ENCODE data around the gene TEX19. TPM values are rescaled to one million over a fixed set of nuclear protein-coding genes. Genes with fewer than 3 reads are reported as not detected.
"Not testable (repeated sequence)": the region's sequence is repeated elsewhere in the genome, so short reads cannot be mapped to it uniquely, and the experiment has no call there.

Gene TEX19
- total RNA-seq, 2 donors from 2014 or later, result 10.6 TPM; not detected in 1

- TF ChIP-seq CTCF (IDR thresholded peaks at IDR 0.05), result no peak
- TF ChIP-seq POLR2A (IDR thresholded peaks at IDR 0.05), result no peak
- no peak for TF ChIP-seq POLR2AphosphoS5 (IDR thresholded peaks at IDR 0.05)
- no peak overlapping the region for H3K4me3 ChIP-seq
- H3K4me1 ChIP-seq (replicated peaks), result no peaks in the 10 kb centered on the region
- no peak overlapping the region for H3K27ac ChIP-seq
- WGBS, result 77% methylated on average over 29 of the region's 31 CpGs
- H3K27me3 ChIP-seq (replicated peaks; ENCODE audit: insufficient read depth), result peaks cover 30% of the 10 kb centered on the region
- intact Hi-C loops (cut with DNase I), result no loop called here
- DNase-seq (ENCODE audit: low spot score), result no peak
- H3K9me3 ChIP-seq, result no peaks in the 10 kb centered on the region
- no peaks in the 10 kb centered on the region for H3K36me3 ChIP-seq
These were observed 19.1 kb downstream of the TEX19 start for GRCh38 chr17:82377924-82378740.

GRCh38 chr17:82378741-82379021, 19.6 kb downstream of the TEX19 start:
- WGBS, result 48% methylated on average over 7 of the region's 10 CpGs
- intact Hi-C loops (cut with DNase I), result no loop called here
- peaks cover 30% of the 10 kb centered on the region for H3K27me3 ChIP-seq (replicated peaks; ENCODE audit: insufficient read depth)

GRCh38 chr17:82380860-82381702, 22.0 kb downstream of the TEX19 start:
- intact Hi-C loops (cut with DNase I), result no loop called here
- Histone ChIP-seq H3K4me1 (replicated peaks) (peaks cover 5% of the 10 kb centered on the region), H3K36me3 (no peaks in the 10 kb centered on the region), H3K4me3 (no peak overlapping the region), H3K9me3 (no peaks in the 10 kb centered on the region), H3K27me3 (replicated peaks; ENCODE audit: insufficient read depth) (peaks cover 12% of the 10 kb centered on the region), H3K27ac (no peak overlapping the region)
- TF ChIP-seq POLR2AphosphoS5 (IDR thresholded peaks at IDR 0.05), result no peak
- TF ChIP-seq CTCF (IDR thresholded peaks at IDR 0.05), result no peak
- no peak for TF ChIP-seq POLR2A (IDR thresholded peaks at IDR 0.05)
- no peak for DNase-seq (ENCODE audit: low spot score)
- 56% methylated on average over 23 of the region's 23 CpGs for WGBS

More at GRCh38 chr17:82378741-82379021, 19.6 kb downstream of the TEX19 start:
- Histone ChIP-seq H3K9me3 (no peaks in the 10 kb centered on the region), H3K27ac (no peak overlapping the region), H3K36me3 (no peaks in the 10 kb centered on the region), H3K4me3 (no peak overlapping the region), H3K4me1 (replicated peaks) (no peaks in the 10 kb centered on the region)
- TF ChIP-seq POLR2A (IDR thresholded peaks at IDR 0.05) (no peak), POLR2AphosphoS5 (IDR thresholded peaks at IDR 0.05) (no peak), CTCF (IDR thresholded peaks at IDR 0.05) (no peak)
- no peak for DNase-seq (ENCODE audit: low spot score)

GRCh38 chr17:82381703-82382009, 22.6 kb downstream of the TEX19 start:
- H3K27ac ChIP-seq; H3K27me3 ChIP-seq (replicated peaks; ENCODE audit: insufficient read depth); H3K4me3 ChIP-seq; H3K4me1 ChIP-seq (replicated peaks); intact Hi-C loops (cut with DNase I); DNase-seq (ENCODE audit: low spot score); H3K36me3 ChIP-seq; H3K9me3 ChIP-seq: not testable (repeated sequence)
- 80% methylated on average over 10 of the region's 10 CpGs for WGBS

GRCh38 chr17:82382220-82382932, 23.3 kb downstream of the TEX19 start:
- H3K9me3 ChIP-seq; H3K27ac ChIP-seq; intact Hi-C loops (cut with DNase I); DNase-seq (ENCODE audit: low spot score); H3K4me1 ChIP-seq (replicated peaks); H3K4me3 ChIP-seq; H3K27me3 ChIP-seq (replicated peaks; ENCODE audit: insufficient read depth); H3K36me3 ChIP-seq: not testable (repeated sequence)
- WGBS, result 86% methylated on average over 21 of the region's 21 CpGs

Data from prostate gland (tissue), 2 donors.